ENCODE data around the gene SLC25A46.

DNA sequence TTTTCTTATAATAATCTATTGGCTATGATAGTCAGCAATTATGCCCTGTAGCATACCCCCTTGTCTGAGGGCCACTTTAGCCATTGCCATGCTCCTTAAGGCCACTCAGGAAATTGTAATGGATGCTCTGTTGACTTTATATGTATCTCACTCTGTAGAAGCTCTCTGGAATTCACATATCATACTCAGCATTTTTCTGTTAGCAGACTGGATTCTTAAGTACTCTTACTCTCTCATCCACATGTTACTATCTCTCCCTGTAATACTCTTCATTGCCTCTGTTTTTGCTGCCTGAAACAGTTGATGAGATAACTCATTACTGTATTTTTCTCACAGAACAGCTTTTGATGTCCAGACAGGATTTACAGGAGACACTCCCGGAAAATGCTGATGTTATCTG, 36.5 kb upstream of the SLC25A46 start:
- TF ChIP-seq, protein P1, sequence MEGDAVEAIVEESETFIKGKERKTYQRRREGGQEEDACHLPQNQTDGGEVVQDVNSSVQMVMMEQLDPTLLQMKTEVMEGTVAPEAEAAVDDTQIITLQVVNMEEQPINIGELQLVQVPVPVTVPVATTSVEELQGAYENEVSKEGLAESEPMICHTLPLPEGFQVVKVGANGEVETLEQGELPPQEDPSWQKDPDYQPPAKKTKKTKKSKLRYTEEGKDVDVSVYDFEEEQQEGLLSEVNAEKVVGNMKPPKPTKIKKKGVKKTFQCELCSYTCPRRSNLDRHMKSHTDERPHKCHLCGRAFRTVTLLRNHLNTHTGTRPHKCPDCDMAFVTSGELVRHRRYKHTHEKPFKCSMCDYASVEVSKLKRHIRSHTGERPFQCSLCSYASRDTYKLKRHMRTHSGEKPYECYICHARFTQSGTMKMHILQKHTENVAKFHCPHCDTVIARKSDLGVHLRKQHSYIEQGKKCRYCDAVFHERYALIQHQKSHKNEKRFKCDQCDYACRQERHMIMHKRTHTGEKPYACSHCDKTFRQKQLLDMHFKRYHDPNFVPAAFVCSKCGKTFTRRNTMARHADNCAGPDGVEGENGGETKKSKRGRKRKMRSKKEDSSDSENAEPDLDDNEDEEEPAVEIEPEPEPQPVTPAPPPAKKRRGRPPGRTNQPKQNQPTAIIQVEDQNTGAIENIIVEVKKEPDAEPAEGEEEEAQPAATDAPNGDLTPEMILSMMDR (conservative IDR thresholded peaks at IDR 0.05; ENCODE audit: low read length): no peak
- TF ChIP-seq EZH2phosphoT487 (IDR thresholded peaks at IDR 0.05; ENCODE audit: borderline replicate concordance): no peak

Data from Loucy (cell line).